Endothelial cell of umbilical vein (primary cell): Measurements from ENCODE around the gene DMXL2. TPM values are rescaled to one million over a fixed set of nuclear protein-coding genes. Genes with fewer than 3 reads are reported as not detected.

Source experiments
- BruUV-seq: library from RNA; stranded (reverse); fragments of 400-500 nt; replicated peaks from 2 replicates; lab custom pipeline; 2021; lab: Mats Ljungman, UMichigan
- CTCF ChIA-PET: fragments of 300-600, 350-600 bp; sonication (Branson Sonifier 250); formaldehyde crosslinking; loops from one replicate; lab custom pipeline; 2021; ENCODE audit warnings: antibody characterized with exemption, inconsistent platforms; lab: Charles Lee
- POLR2A ChIA-PET: fragments of 300-600, 350-600 bp; sonication (Branson Sonifier 250); formaldehyde crosslinking; loops from one replicate; lab custom pipeline; 2021; ENCODE audit warnings: antibody characterized with exemption, inconsistent platforms; lab: Charles Lee
- DNase-seq: peaks from one replicate; pipeline ENCODE4 v3.0.0-alpha.2; 2011; ENCODE audit warnings: low read depth, low spot score
- FAIRE-seq: peaks from 2 replicates; lab custom pipeline; 2011; peaks lifted over from hg19 to GRCh38; lab: Jason Lieb, UNC
- H2AFZ ChIP-seq: 2 replicates; pipeline ENCODE4 v1.6.0; 2012; ENCODE audit warnings: low read depth, low read length, control low read depth, inconsistent platforms
- H3K27ac ChIP-seq: 2 replicates; pipeline ENCODE4 v1.5.1; 2011; ENCODE audit warnings: low read depth, mild to moderate bottlenecking, control low read depth, low read length, moderate library complexity; ENCODE audit not compliant: insufficient read depth
- H3K27me3 ChIP-seq, 2 experiments: 2 replicates each; pipeline versions ENCODE4 v1.6.0 to v1.6.1; 2011; ENCODE audit warnings: low read length in 2 of 2, mixed read lengths in 1 of 2; ENCODE audit not compliant: control insufficient read depth in 2 of 2, insufficient read depth in 2 of 2
- H3K36me3 ChIP-seq, 2 experiments: 2 replicates in 1 of 2; 3 replicates in 1 of 2; pipeline ENCODE4 v1.5.1; 2011; ENCODE audit warnings: low read length in 2 of 2, mild to moderate bottlenecking in 1 of 2, moderate library complexity in 1 of 2; ENCODE audit not compliant: control insufficient read depth in 2 of 2, insufficient read depth in 2 of 2; ENCODE audit errors: extremely low read depth in 1 of 2
- H3K4me1 ChIP-seq: 3 replicates; pipeline ENCODE4 v1.5.1; 2011; ENCODE audit warnings: mild to moderate bottlenecking, low read length; ENCODE audit not compliant: control insufficient read depth, insufficient read depth; ENCODE audit errors: extremely low read depth
- H3K4me2 ChIP-seq: 2 replicates; pipeline ENCODE4 v1.6.1; 2011; ENCODE audit warnings: low read length, control low read depth, mixed read lengths; ENCODE audit not compliant: insufficient read depth
- H3K4me3 ChIP-seq, 3 experiments: fragments of 200-600 bp in 1 of 3; sonication (generic), shearing (Covaris generic) in 1 of 3; replicated peaks in 1 of 3; 2 replicates each; pipeline ENCODE4 v1.5.1; 2011 to 2016; ENCODE audit warnings: control low read depth in 3 of 3, low read length in 3 of 3, mild to moderate bottlenecking in 2 of 3, inconsistent platforms in 1 of 3, low read depth in 1 of 3, moderate library complexity in 1 of 3; ENCODE audit not compliant: insufficient read depth in 1 of 3
- H3K79me2 ChIP-seq: 2 replicates; pipeline ENCODE4 v1.6.0; 2012; ENCODE audit warnings: low read length, inconsistent platforms; ENCODE audit not compliant: control insufficient read depth, insufficient read depth
- H3K9ac ChIP-seq: replicated peaks from 2 replicates; pipeline ENCODE3; 2011; ENCODE audit warnings: low read length, control low read depth; ENCODE audit not compliant: insufficient read depth; ENCODE audit errors: extremely low read depth
- H3K9me1 ChIP-seq: replicated peaks from 3 replicates; pipeline ENCODE4 v1.6.0; 2011; ENCODE audit warnings: mild to moderate bottlenecking, low read length; ENCODE audit not compliant: control insufficient read depth, insufficient read depth; ENCODE audit errors: extremely low read depth
- H3K9me3 ChIP-seq: replicated peaks from 2 replicates; pipeline ENCODE4 v1.5.1; 2012; ENCODE audit warnings: low read length, inconsistent platforms; ENCODE audit not compliant: control insufficient read depth, insufficient read depth
- H4K20me1 ChIP-seq: replicated peaks from 2 replicates; pipeline ENCODE3; 2011; ENCODE audit warnings: mild to moderate bottlenecking, low read length; ENCODE audit not compliant: control insufficient read depth, insufficient read depth; ENCODE audit errors: extremely low read depth
- CTCF ChIP-seq, 2 donors: IDR thresholded peaks; 1 replicate in 1 of 2; 2 replicates in 1 of 2; pipeline ENCODE4 v1.5.1; 2011; ENCODE audit warnings: low read length in 2 of 2, mild to moderate bottlenecking in 2 of 2, moderate library complexity in 2 of 2, control low read depth in 1 of 2, inconsistent platforms in 1 of 2, low read depth in 1 of 2; ENCODE audit not compliant: insufficient read depth in 1 of 2; ENCODE audit errors: extremely low read depth in 1 of 2
- EZH2 ChIP-seq: IDR thresholded peaks from 2 replicates; pipeline ENCODE4 v1.6.1; 2012; ENCODE audit warnings: borderline replicate concordance, low read depth, mild to moderate bottlenecking, moderate library complexity, low read length, inconsistent platforms; ENCODE audit not compliant: severe bottlenecking
- FOS ChIP-seq: IDR thresholded peaks from 2 replicates; pipeline ENCODE4 v1.6.1; 2011; ENCODE audit warnings: mild to moderate bottlenecking, low read length, moderate library complexity, borderline replicate concordance; ENCODE audit not compliant: insufficient read depth
- GATA2 ChIP-seq: IDR thresholded peaks from 2 replicates; pipeline ENCODE4 v1.7.0; 2011; ENCODE audit warnings: low read depth, mild to moderate bottlenecking, moderate library complexity, mixed read lengths, low read length; ENCODE audit not compliant: insufficient read length, insufficient read depth
- JUN ChIP-seq: IDR thresholded peaks from 2 replicates; pipeline ENCODE4 v1.6.1; 2011; ENCODE audit warnings: borderline replicate concordance, low read depth; ENCODE audit not compliant: insufficient read length, insufficient read depth
- MAX ChIP-seq: IDR thresholded peaks from 2 replicates; pipeline ENCODE4 v1.6.1; 2011; ENCODE audit not compliant: insufficient read depth, insufficient read length
- MYC ChIP-seq: IDR thresholded peaks from one replicate; pipeline ENCODE4 v1.6.1; 2011; ENCODE audit warnings: mild to moderate bottlenecking, low read depth, low read length
- POLR2A ChIP-seq: IDR thresholded peaks from 2 replicates; pipeline ENCODE4 v1.6.1; 2012; ENCODE audit warnings: low read depth, mild to moderate bottlenecking, control low read depth, low read length
- POLR2AphosphoS5 ChIP-seq: IDR thresholded peaks from 2 replicates; pipeline ENCODE4 v1.6.1; 2012; ENCODE audit warnings: low read depth, mild to moderate bottlenecking, control low read depth, low read length, moderate library complexity; ENCODE audit not compliant: insufficient read depth
- dilution Hi-C: fragments of 300-500 bp; cut with MboI; formaldehyde crosslinking; loops from one replicate; pipeline ENCODE4 v1.15.0; 2019; ENCODE audit warnings: low sequenced_read_pairs; ENCODE audit not compliant: extremely low pct_ligation_motif_present
- intact Hi-C: fragments of 100-400 bp; cut with micrococcal nuclease; formaldehyde crosslinking; loops from one replicate; pipeline ENCODE4 v1.10.0; 2022
- polyA plus RNA-seq, 4 experiments: library from polyadenylated mRNA; depleted of rRNA in 3 of 4; stranded (reverse) in 3 of 4; unstranded in 1 of 4; fragments of >200 nt; gene quantifications; 2 replicates each; pipeline versions ENCODE4 v1.2.1 to v1.2.3, GENCODE V29; 2011 to 2012; ENCODE audit warnings: missing spikeins in 1 of 4
- total RNA-seq: library from RNA; stranded (reverse); gene quantifications from 2 replicates; pipeline ENCODE4 v1.2.3, GENCODE V29; 2021

The DMXL2 gene
- total and polyA plus RNA-seq, 2 donors (not counting 3 experiments of a cell fraction or from before 2014, with no cell fraction given) = 6.3 to 10.8 TPM

- Histone ChIP-seq H3K36me3 (no peaks in the 10 kb centered on the region), H3K4me3 (no peak overlapping the region), H3K4me2 (no peak overlapping the region), H4K20me1 (no peaks in the 10 kb centered on the region), H3K9me3 (no peaks in the 10 kb centered on the region), H3K9ac (no peak overlapping the region), H3K27me3 (no peaks in the 10 kb centered on the region), H3K9me1 (no peaks in the 10 kb centered on the region), H2AFZ (no peak overlapping the region), H3K4me1 (peaks cover 11% of the 10 kb centered on the region), H3K79me2 (no peaks in the 10 kb centered on the region), H3K27ac (no peak overlapping the region)
- dilution Hi-C loops = no loop called here
- TF ChIP-seq CTCF (IDR thresholded peaks at IDR 0.05; ENCODE audit: extremely low read depth in 1 of 2, insufficient read depth in 1 of 2, low read depth in 1 of 2, low read length in 2 of 2) (no peak), EZH2 (no peak), POLR2A (no peak), GATA2 (no peak), POLR2AphosphoS5 (no peak), MYC (no peak), JUN (no peak), MAX (no peak), FOS (no peak)
- no TSS peak for BruUV-seq
- ChIA-PET POLR2A (no interaction called here), CTCF (interaction anchor here (1.7 kb wide), 2 partner anchors 11 to 40 kb away, joined by 3 read pairs; no protein-coding TSS in a partner anchor)
- intact Hi-C loops = no loop called here
- DNase-seq = no peak
- FAIRE-seq = no peak
Observed at GRCh38 chr15:51576286-51576850, 46.2 kb downstream of the DMXL2 start.
